IMR-90 (cell line): ENCODE results near the gene GRID1. TPM values are rescaled to one million over a fixed set of nuclear protein-coding genes. Genes with fewer than 3 reads are reported as not detected.

Experiments
- ATAC-seq: fragments of 200-7000 bp; cut with Tn5 transposase; 2 replicates; pipeline ENCODE4 v1.9.1; 2020; ENCODE audit warnings: low read depth, mild to moderate bottlenecking, moderate library complexity
- BruUV-seq: library from RNA; stranded (reverse); fragments of 400-500 nt; replicated peaks from 2 replicates; lab custom pipeline; 2021; lab: Mats Ljungman, UMichigan
- CTCF ChIA-PET: fragments of 300-600 bp; formaldehyde crosslinking; extraction: SDS; loops from one replicate; lab custom pipeline; 2021; ENCODE audit warnings: antibody characterized with exemption; lab: Yijun Ruan, JAX
- POLR2A ChIA-PET: fragments of 300-600 bp; sonication (Branson Sonifier 250); formaldehyde crosslinking; loops from one replicate; lab custom pipeline; 2022; ENCODE audit warnings: antibody characterized with exemption; ENCODE audit not compliant: unreplicated experiment; lab: Charles Lee
- DNase-seq: peaks from one replicate; pipeline ENCODE4 v3.0.0; 2013
- H2AFZ ChIP-seq: replicated peaks from 2 replicates; pipeline ENCODE3; 2013; ENCODE audit warnings: low read length, mild to moderate bottlenecking; ENCODE audit not compliant: poor library complexity
- H2AK5ac ChIP-seq: 2 replicates; pipeline ENCODE4 v1.6.1; 2013; ENCODE audit warnings: low read depth, low read length, inconsistent platforms
- H2AK9ac ChIP-seq: replicated peaks from 2 replicates; pipeline ENCODE3; 2013; ENCODE audit warnings: mild to moderate bottlenecking, low read depth, low read length, moderate library complexity; ENCODE audit not compliant: poor library complexity
- H2BK120ac ChIP-seq: 2 replicates; pipeline ENCODE4 v1.6.1; 2013; ENCODE audit warnings: low read depth, low read length, inconsistent platforms
- H2BK15ac ChIP-seq: 3 replicates; pipeline ENCODE4 v1.6.1; 2013; ENCODE audit warnings: low read depth, low read length, inconsistent platforms
- H2BK20ac ChIP-seq: 2 replicates; pipeline ENCODE4 v1.6.1; 2013; ENCODE audit warnings: low read depth, mild to moderate bottlenecking, inconsistent platforms, low read length, moderate library complexity
- H2BK5ac ChIP-seq: 2 replicates; pipeline ENCODE4 v1.6.1; 2013; ENCODE audit warnings: mild to moderate bottlenecking, low read depth, low read length, inconsistent platforms; ENCODE audit not compliant: poor library complexity, severe bottlenecking
- H3K14ac ChIP-seq: replicated peaks from 2 replicates; pipeline ENCODE4 v1.6.1; 2013; ENCODE audit warnings: low read depth, low read length, inconsistent platforms
- H3K18ac ChIP-seq: 2 replicates; pipeline ENCODE4 v1.6.1; 2013; ENCODE audit warnings: low read depth, low read length, control low read depth
- H3K23ac ChIP-seq: 2 replicates; pipeline ENCODE4 v1.6.1; 2013; ENCODE audit warnings: low read depth, low read length, inconsistent platforms
- H3K27ac ChIP-seq: 2 replicates; pipeline ENCODE4 v1.5.1; 2013; ENCODE audit warnings: mild to moderate bottlenecking, control low read depth, low read length; ENCODE audit not compliant: insufficient read depth
- H3K27me3 ChIP-seq: 2 replicates; pipeline ENCODE4 v1.6.1; 2013; ENCODE audit warnings: low read length; ENCODE audit not compliant: control insufficient read depth, insufficient read depth
- H3K36me3 ChIP-seq: 2 replicates; pipeline ENCODE4 v1.6.1; 2013; ENCODE audit warnings: low read length, mixed read lengths; ENCODE audit not compliant: control insufficient read depth, insufficient read depth
- H3K4ac ChIP-seq: 2 replicates; pipeline ENCODE4 v1.6.1; 2013; ENCODE audit warnings: low read depth, low read length, inconsistent platforms
- H3K4me1 ChIP-seq: 2 replicates; pipeline ENCODE4 v1.6.1; 2013; ENCODE audit warnings: low read length, mixed read lengths; ENCODE audit not compliant: control insufficient read depth, insufficient read depth
- H3K4me2 ChIP-seq: 2 replicates; pipeline ENCODE4 v1.6.1; 2013; ENCODE audit warnings: low read depth, mild to moderate bottlenecking, control low read depth, low read length, moderate library complexity
- H3K4me3 ChIP-seq: 2 replicates; pipeline ENCODE4 v1.5.1; 2013; ENCODE audit warnings: low read depth, mild to moderate bottlenecking, control low read depth, low read length, moderate library complexity; ENCODE audit not compliant: insufficient read depth
- H3K56ac ChIP-seq: 2 replicates; pipeline ENCODE4 v1.6.1; 2013; ENCODE audit warnings: low read length, inconsistent platforms; ENCODE audit not compliant: insufficient read depth; ENCODE audit errors: extremely low read depth
- H3K79me1 ChIP-seq, 2 experiments: 2 replicates each; pipeline ENCODE4 v1.6.1; 2013; ENCODE audit warnings: low read length in 2 of 2, inconsistent platforms in 1 of 2, low read depth in 1 of 2
- H3K9ac ChIP-seq: 2 replicates; pipeline ENCODE4 v1.6.1; 2013; ENCODE audit warnings: low read depth, low read length, control low read depth
- H3K9me1 ChIP-seq: 2 replicates; pipeline ENCODE4 v1.6.1; 2013; ENCODE audit warnings: low read length, inconsistent platforms; ENCODE audit not compliant: insufficient read depth
- H3K9me3 ChIP-seq: 2 replicates; pipeline ENCODE4 v1.6.1; 2013; ENCODE audit warnings: low read length; ENCODE audit not compliant: control insufficient read depth, insufficient read depth
- H4K20me1 ChIP-seq: 2 replicates; pipeline ENCODE4 v1.6.1; 2013; ENCODE audit warnings: low read length, inconsistent platforms; ENCODE audit not compliant: insufficient read depth
- H4K5ac ChIP-seq: 2 replicates; pipeline ENCODE4 v1.6.1; 2013; ENCODE audit warnings: mild to moderate bottlenecking, low read depth, low read length, control low read depth
- H4K8ac ChIP-seq, 2 experiments: 2 replicates each; pipeline ENCODE4 v1.6.1; 2013; ENCODE audit warnings: low read depth in 2 of 2, low read length in 2 of 2, control low read depth in 1 of 2, inconsistent platforms in 1 of 2
- H4K91ac ChIP-seq: 2 replicates; pipeline ENCODE4 v1.6.1; 2013; ENCODE audit warnings: low read depth, low read length, inconsistent platforms; ENCODE audit not compliant: insufficient read depth
- BHLHE40 ChIP-seq: fragments of 150-350 bp; IDR thresholded peaks from 2 replicates; pipeline ENCODE4 v1.6.1; 2016; ENCODE audit warnings: mild to moderate bottlenecking, low read depth, low read length
- CTCF ChIP-seq: conservative IDR thresholded peaks from 2 replicates; pipeline ENCODE4 v1.5.1; 2012; ENCODE audit warnings: mild to moderate bottlenecking, low read depth, low read length, improper control_type of control experiment
- MAFK ChIP-seq: IDR thresholded peaks from 2 replicates; pipeline ENCODE4 v1.6.1; 2012; ENCODE audit warnings: low read depth, low read length, improper control_type of control experiment
- RCOR1 ChIP-seq: IDR thresholded peaks from 2 replicates; pipeline ENCODE4 v1.6.1; 2012; ENCODE audit warnings: mild to moderate bottlenecking, low read length, improper control_type of control experiment; ENCODE audit not compliant: insufficient replicate concordance
- WGBS, 2 experiments: methylation state at CpG; one replicate each; pipeline versions ENCODE4 v1.1.5 to v1.1.7; 2013; ENCODE audit warnings: missing lambda C conversion rate in 2 of 2; ENCODE audit not compliant: insufficient read length in 1 of 2; ENCODE audit errors: extremely low coverage in 2 of 2; 5-methylcytosine and 5-hydroxymethylcytosine counted together
- dilution Hi-C: fragments of 300-500 bp; cut with HindIII; formaldehyde crosslinking; loops from one replicate; pipeline ENCODE4 v1.14.3; 2018; ENCODE audit warnings: low sequenced_read_pairs; ENCODE audit not compliant: unreplicated experiment
- in situ Hi-C: fragments of 300-500 bp; cut with MboI; formaldehyde crosslinking; loops from 3 replicates; pipeline ENCODE4 v1.14.3; 2019; ENCODE audit warnings: low sequenced_read_pairs, inconsistent platforms, mixed read lengths
- intact Hi-C: fragments of 100-400 bp; cut with micrococcal nuclease; formaldehyde crosslinking; loops from 2 replicates; pipeline ENCODE4 v1.10.0; 2022
- polyA plus RNA-seq, 3 experiments: library from polyadenylated mRNA; depleted of rRNA; stranded (reverse); fragments of >200 nt; gene quantifications; 2 replicates each; pipeline ENCODE4 v1.2.3, GENCODE V29; 2012; ENCODE audit warnings: low replicate concordance in 1 of 3
- total RNA-seq: library from RNA; depleted of rRNA; stranded (reverse); fragments of >200 nt; gene quantifications from 2 replicates; pipeline ENCODE4 v1.2.3, GENCODE V29; 2012

Gene GRID1
- total and polyA plus RNA-seq, 2 of the 4 experiments (the other 2 are of a cell fraction) = not detected

GRCh38 chr10:86064931-86065662 lies 301.5 kb downstream of the GRID1 start:
- Histone ChIP-seq H2BK5ac (no peak overlapping the region), H2BK15ac (no peak overlapping the region), H3K56ac (no peak overlapping the region), H3K18ac (no peak overlapping the region), H3K4ac (no peak overlapping the region), H2AFZ (no peak overlapping the region), H3K9me3 (peaks cover 3% of the 10 kb centered on the region; the same call in 1 of the 2 replicates), H3K4me3 (no peak overlapping the region), H3K4me1 (no peaks in the 10 kb centered on the region), H3K4me2 (no peak overlapping the region), H3K27me3 (no peaks in the 10 kb centered on the region), H3K9me1 (no peaks in the 10 kb centered on the region), H3K14ac (no peak overlapping the region), H3K27ac (no peak overlapping the region), H2BK20ac (no peak overlapping the region), H3K79me1 (no peaks in the 10 kb centered on the region), H3K23ac (no peak overlapping the region), H4K5ac (no peak overlapping the region), H3K9ac (no peak overlapping the region), H4K91ac (no peak overlapping the region), H4K20me1 (no peaks in the 10 kb centered on the region), H4K8ac (no peak overlapping the region), H2BK120ac (no peak overlapping the region), H2AK9ac (no peak overlapping the region), H2AK5ac (no peak overlapping the region), H3K36me3 (no peaks in the 10 kb centered on the region)
- intact Hi-C loops = no loop called here
- dilution Hi-C loops = no loop called here
- BruUV-seq = no TSS peak
- DNase-seq (no peak), ATAC-seq (no peak)
- TF ChIP-seq RCOR1 (no peak), BHLHE40 (no peak), MAFK (no peak), CTCF (no peak)
- in situ Hi-C loops = no loop called here
- ChIA-PET POLR2A (no interaction called here), CTCF (no interaction called here)
- 0% methylated on average over 1 of the region's 5 CpGs; no CpG with 5 or more reads in 1 of the 2 experiments for WGBS, 2 experiments
